ENCODE data around the gene ZCCHC7. TPM values are rescaled to one million over a fixed set of nuclear protein-coding genes. Genes with fewer than 3 reads are reported as not detected.
"Not testable (repeated sequence)": the region's sequence is repeated elsewhere in the genome, so short reads cannot be mapped to it uniquely, and the experiment has no call there.

Gene ZCCHC7
- total RNA-seq, 4 donors from 2014 or later, result 12.1 to 19.1 (median 15.6) TPM

DNA sequence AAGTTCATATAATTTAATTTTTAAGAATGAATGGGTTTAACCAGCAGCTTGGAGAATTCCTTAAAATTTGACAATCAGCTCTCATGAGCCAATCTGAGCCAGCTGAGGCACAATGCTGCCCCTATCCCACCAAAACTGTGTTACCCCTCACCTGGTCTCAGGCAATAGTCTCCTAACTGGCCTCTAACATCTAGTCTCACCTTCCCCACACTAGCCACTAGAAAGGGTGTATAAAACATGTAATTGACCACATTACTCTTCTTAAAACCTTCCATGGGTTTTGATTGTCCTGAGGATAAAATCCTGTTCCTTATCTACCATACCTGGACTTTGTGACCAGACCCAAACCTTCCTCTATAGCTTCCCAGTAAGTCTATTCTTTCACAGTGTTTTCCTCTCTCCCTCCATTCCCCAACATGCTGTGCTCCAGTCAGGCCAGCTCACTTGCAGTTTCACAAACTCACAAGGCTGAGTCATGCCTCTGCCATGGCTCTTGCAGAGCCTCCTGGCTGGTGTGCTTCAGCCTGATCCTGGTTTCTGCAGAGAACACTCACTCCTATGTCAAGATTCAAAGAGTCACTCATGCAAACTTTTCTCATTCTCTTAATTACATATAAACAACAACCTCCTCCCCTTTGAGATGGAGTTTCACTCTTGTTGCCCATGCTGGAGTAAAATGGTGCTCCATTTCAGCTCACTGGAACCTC is 16.0 kb upstream of the ZCCHC7 start:
- Histone ChIP-seq H3K27me3 (peaks cover 0 to 9% (median 0%) of the 10 kb centered on the region in 4 donors), H3K36me3 (no peaks in the 10 kb centered on the region), H3K9me3 (peaks cover 0 to 7% (median 0%) of the 10 kb centered on the region in 4 donors), H3K4me1 (no peaks in the 10 kb centered on the region), H3K4me3 (no peak overlapping the region), H3K27ac (replicated peaks in 1 of 4) (no peak overlapping the region)
- DNase-seq (ENCODE audit: extremely low spot score), result no peak
- intact Hi-C loops (cut with DNase I), result no loop called here
- TF ChIP-seq POLR2AphosphoS5 (IDR thresholded peaks at IDR 0.05) (no peak), EP300 (IDR thresholded peaks at IDR 0.05) (no peak)
- TF ChIP-seq, protein P1, sequence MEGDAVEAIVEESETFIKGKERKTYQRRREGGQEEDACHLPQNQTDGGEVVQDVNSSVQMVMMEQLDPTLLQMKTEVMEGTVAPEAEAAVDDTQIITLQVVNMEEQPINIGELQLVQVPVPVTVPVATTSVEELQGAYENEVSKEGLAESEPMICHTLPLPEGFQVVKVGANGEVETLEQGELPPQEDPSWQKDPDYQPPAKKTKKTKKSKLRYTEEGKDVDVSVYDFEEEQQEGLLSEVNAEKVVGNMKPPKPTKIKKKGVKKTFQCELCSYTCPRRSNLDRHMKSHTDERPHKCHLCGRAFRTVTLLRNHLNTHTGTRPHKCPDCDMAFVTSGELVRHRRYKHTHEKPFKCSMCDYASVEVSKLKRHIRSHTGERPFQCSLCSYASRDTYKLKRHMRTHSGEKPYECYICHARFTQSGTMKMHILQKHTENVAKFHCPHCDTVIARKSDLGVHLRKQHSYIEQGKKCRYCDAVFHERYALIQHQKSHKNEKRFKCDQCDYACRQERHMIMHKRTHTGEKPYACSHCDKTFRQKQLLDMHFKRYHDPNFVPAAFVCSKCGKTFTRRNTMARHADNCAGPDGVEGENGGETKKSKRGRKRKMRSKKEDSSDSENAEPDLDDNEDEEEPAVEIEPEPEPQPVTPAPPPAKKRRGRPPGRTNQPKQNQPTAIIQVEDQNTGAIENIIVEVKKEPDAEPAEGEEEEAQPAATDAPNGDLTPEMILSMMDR (IDR thresholded peaks at IDR 0.05), result no peak

DNA sequence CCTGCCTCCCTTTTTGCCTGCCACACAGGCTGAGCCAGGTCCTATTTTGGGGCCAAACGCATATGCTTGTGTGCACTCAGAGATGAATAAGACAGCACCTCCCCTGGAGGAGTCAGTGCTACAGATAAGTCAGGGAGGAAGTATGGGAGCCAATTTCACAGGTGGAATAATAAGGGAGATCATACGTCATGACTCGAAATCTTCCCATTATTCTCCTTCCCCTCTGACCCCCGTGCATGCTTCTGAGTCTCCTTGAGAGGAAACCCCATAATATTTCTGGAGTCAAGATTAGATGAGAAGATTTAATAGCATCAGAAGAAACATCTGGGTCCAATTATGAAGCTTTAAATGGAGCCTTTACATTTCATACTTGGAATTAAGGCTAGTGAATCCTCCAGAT is 15.1 kb upstream of the ZCCHC7 start:
- WGBS, result 69% methylated on average over 4 of the region's 4 CpGs
- intact Hi-C loops (cut with DNase I), result no loop called here
- no peak overlapping the region for H3K4me3 ChIP-seq
- peaks cover 0 to 13% (median 0%) of the 10 kb centered on the region in 4 donors for H3K27me3 ChIP-seq
- peaks cover 0 to 7% (median 0%) of the 10 kb centered on the region in 4 donors for H3K9me3 ChIP-seq
- H3K4me1 ChIP-seq, result no peaks in the 10 kb centered on the region
- no peak overlapping the region for H3K27ac ChIP-seq (replicated peaks in 1 of 4)
- no peaks in the 10 kb centered on the region for H3K36me3 ChIP-seq
- no peak for DNase-seq (ENCODE audit: extremely low spot score)
- TF ChIP-seq POLR2AphosphoS5 (IDR thresholded peaks at IDR 0.05) (no peak), POLR2A (IDR thresholded peaks at IDR 0.05; ENCODE audit: low read depth) (no peak), EP300 (IDR thresholded peaks at IDR 0.05) (no peak)
- TF ChIP-seq, protein P1 (IDR thresholded peaks at IDR 0.05), result no peak

DNA sequence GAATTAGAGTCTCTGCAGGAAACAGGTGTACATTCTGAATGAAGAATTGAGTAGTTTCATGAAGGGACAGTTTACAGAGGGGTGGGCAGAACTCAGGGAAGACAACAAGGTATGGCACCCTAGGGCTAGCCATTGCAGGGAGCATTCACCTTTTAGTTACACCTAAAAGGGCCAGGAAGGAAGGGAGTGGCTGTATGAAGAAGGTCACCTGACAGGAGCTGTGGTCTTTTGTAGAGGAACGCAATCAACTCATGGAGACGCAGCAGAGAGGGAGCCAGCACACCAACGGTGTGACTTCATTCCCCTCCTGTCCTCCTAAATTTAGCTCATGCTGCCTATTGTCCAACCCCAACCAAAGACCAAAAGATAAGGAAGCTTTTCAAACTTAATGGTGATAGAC is 12.7 kb upstream of the ZCCHC7 start:
- intact Hi-C loops (cut with DNase I), result no loop called here
- TF ChIP-seq POLR2AphosphoS5 (IDR thresholded peaks at IDR 0.05) (no peak), POLR2A (IDR thresholded peaks at IDR 0.05; ENCODE audit: low read depth) (no peak), EP300 (IDR thresholded peaks at IDR 0.05) (no peak)
- TF ChIP-seq, protein P1 (IDR thresholded peaks at IDR 0.05), result no peak
- no peak for DNase-seq (ENCODE audit: extremely low spot score)

DNA sequence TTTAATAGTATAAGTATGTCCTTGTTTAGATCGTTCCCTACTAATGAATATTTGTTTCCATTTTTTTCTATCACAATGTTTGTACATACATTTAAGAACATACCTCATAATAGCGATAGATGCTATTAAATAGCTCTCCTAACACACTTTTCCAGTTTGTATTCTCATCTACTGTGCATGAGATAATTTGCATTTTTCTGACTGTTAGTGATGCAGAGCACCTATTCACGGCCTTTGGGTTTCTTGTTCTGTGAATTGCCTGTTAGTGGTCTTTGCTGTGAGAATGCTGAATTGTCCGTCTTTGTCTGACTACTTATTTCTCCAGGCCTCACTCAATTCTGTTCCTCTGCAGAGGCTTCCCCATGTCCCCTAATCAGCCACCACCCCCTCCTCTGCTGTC is 5.9 kb upstream of the ZCCHC7 start:
- H3K4me3 ChIP-seq; H3K9me3 ChIP-seq; H3K36me3 ChIP-seq; H3K27ac ChIP-seq (replicated peaks in 1 of 4); DNase-seq (ENCODE audit: extremely low spot score); H3K4me1 ChIP-seq; intact Hi-C loops (cut with DNase I): not testable (repeated sequence)
- 91% methylated on average over 4 of the region's 4 CpGs for WGBS
- H3K27me3 ChIP-seq, result peaks cover 0 to 12% (median 0%) of the 10 kb centered on the region in 4 donors

More for the DNA sequence above, 12.7 kb upstream of the ZCCHC7 start:
- 71% methylated on average over 3 of the region's 3 CpGs for WGBS
- peaks cover 0 to 7% (median 0%) of the 10 kb centered on the region in 4 donors for H3K9me3 ChIP-seq
- peaks cover 0 to 15% (median 0%) of the 10 kb centered on the region in 4 donors for H3K27me3 ChIP-seq
- no peaks in the 10 kb centered on the region for H3K4me1 ChIP-seq
- no peak overlapping the region for H3K4me3 ChIP-seq
- H3K36me3 ChIP-seq, result no peaks in the 10 kb centered on the region
- no peak overlapping the region for H3K27ac ChIP-seq (replicated peaks in 1 of 4)

DNA sequence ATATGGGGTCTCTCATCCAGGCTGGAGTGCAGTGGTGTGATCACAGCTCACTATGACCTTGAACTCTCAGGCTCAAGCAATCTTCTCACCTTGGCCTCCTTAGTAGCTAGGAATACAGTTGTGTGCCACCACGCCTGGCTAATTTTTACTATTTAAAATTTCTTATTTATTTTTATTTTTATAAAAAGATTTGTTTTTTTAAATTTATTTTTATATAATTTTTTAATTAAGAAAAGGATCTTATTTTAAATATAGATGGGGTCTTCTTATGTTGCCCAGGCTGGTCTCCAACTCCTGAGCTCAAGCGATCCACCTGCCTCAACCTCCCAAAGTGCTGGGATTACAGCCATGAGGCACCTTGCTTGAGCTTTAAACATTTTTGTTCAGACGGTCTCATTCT is 2.4 kb upstream of the ZCCHC7 start:
- Histone ChIP-seq H3K27me3 (peaks cover 0 to 7% (median 0%) of the 10 kb centered on the region in 4 donors), H3K9me3 (no peaks in the 10 kb centered on the region), H3K36me3 (no peaks in the 10 kb centered on the region), H3K27ac (replicated peaks in 1 of 4) (no peak overlapping the region), H3K4me3 (no peak overlapping the region), H3K4me1 (peaks cover 9 to 27% (median 19%) of the 10 kb centered on the region in 4 donors)
- TF ChIP-seq, protein P1 (IDR thresholded peaks at IDR 0.05), result no peak
- TF ChIP-seq POLR2A (IDR thresholded peaks at IDR 0.05; ENCODE audit: low read depth), result no peak
- TF ChIP-seq POLR2AphosphoS5 (IDR thresholded peaks at IDR 0.05), result no peak
- no peak for TF ChIP-seq EP300 (IDR thresholded peaks at IDR 0.05)
- DNase-seq (ENCODE audit: extremely low spot score), result no peak
- WGBS, result 89% methylated on average over 3 of the region's 3 CpGs
- intact Hi-C loops (cut with DNase I), result no loop called here
